M059J (cell line): Measurements from ENCODE around the gene MGAM2. TPM values are rescaled to one million over a fixed set of nuclear protein-coding genes. Genes with fewer than 3 reads are reported as not detected.

Experiments
- DNase-seq: peaks from one replicate; pipeline ENCODE4 v3.0.0-alpha.2; 2012; ENCODE audit warnings: low read depth
- total RNA-seq: library from RNA; depleted of rRNA; stranded (reverse); fragments of >200 nt; shearing (Covaris generic); gene quantifications from 2 replicates; pipeline ENCODE4 v1.2.3, GENCODE V29; 2014

Gene MGAM2
- total RNA-seq, 1 experiment from 2014 or later, result not detected

- no peak for DNase-seq
These were observed 65.4 kb downstream of the MGAM2 start for GRCh38 chr7:142176901-142177300.

- DNase-seq, result peak; percentile 63
These were observed 66.4 kb downstream of the MGAM2 start for GRCh38 chr7:142177869-142178268.

- no peak for DNase-seq
These were observed 68.9 kb downstream of the MGAM2 start for GRCh38 chr7:142180426-142180825.

- no peak for DNase-seq
These were observed 69.7 kb downstream of the MGAM2 start for GRCh38 chr7:142181211-142181610.

- no peak for DNase-seq
These were observed 70.4 kb downstream of the MGAM2 start for GRCh38 chr7:142181966-142182365.

- DNase-seq, result no peak
These were observed 73.6 kb downstream of the MGAM2 start for GRCh38 chr7:142185069-142185468.

GRCh38 chr7:142185801-142186200 lies 74.3 kb downstream of the MGAM2 start:
- no peak for DNase-seq

GRCh38 chr7:142188154-142188553 lies 76.6 kb downstream of the MGAM2 start:
- peak; percentile 55 for DNase-seq

GRCh38 chr7:142188846-142189245 lies 77.3 kb downstream of the MGAM2 start:
- peak; percentile 20 for DNase-seq

GRCh38 chr7:142194201-142194600 lies 82.7 kb downstream of the MGAM2 start:
- DNase-seq, result peak; percentile 63

- peak; percentile 76 for DNase-seq
These were observed 84.7 kb downstream of the MGAM2 start for GRCh38 chr7:142196066-142196840.

GRCh38 chr7:142200206-142200605 lies 88.7 kb downstream of the MGAM2 start:
- no peak for DNase-seq

GRCh38 chr7:142228537-142229104 lies 117.1 kb downstream of the MGAM2 start:
- DNase-seq, result no peak

GRCh38 chr7:142231716-142232115 lies 120.2 kb downstream of the MGAM2 start:
- DNase-seq, result peak; percentile 17

GRCh38 chr7:142240546-142240945 lies 129.0 kb downstream of the MGAM2 start:
- no peak for DNase-seq

GRCh38 chr7:142243823-142244222 lies 132.3 kb downstream of the MGAM2 start:
- DNase-seq, result peak; percentile 7

- no peak for DNase-seq
These were observed 136.9 kb downstream of the MGAM2 start for GRCh38 chr7:142248166-142249160.

GRCh38 chr7:142249918-142250317 lies 138.4 kb downstream of the MGAM2 start:
- DNase-seq, result no peak

GRCh38 chr7:142250705-142251104 lies 139.2 kb downstream of the MGAM2 start:
- peak; percentile 38 for DNase-seq

- no peak for DNase-seq
These were observed 146.4 kb downstream of the MGAM2 start, which contains the start of gene PRSS58 for GRCh38 chr7:142257958-142258357. TSS of gene PRSS58 (minus strand) at chr7:142258058. CDS start at chr7:142257707, 351 bp downstream.

GRCh38 chr7:142263598-142264380 lies 152.3 kb downstream of the MGAM2 start:
- DNase-seq, result peak; percentile 68
